K562 (cell line): Measurements from ENCODE around the gene PI4KA. TPM values are rescaled to one million over a fixed set of nuclear protein-coding genes. Genes with fewer than 3 reads are reported as not detected.

Source experiments
- ARID2 ChIP-seq: fragments of 450-650 bp; IDR thresholded peaks from 2 replicates; pipeline ENCODE4 v1.6.1; 2017; ENCODE audit warnings: antibody characterized with exemption, mild to moderate bottlenecking
- ATF7 ChIP-seq: fragments of 450-650 bp; IDR thresholded peaks from 2 replicates; pipeline ENCODE4 v1.7.1; 2014; ENCODE audit warnings: mild to moderate bottlenecking, moderate library complexity
- CBX3 ChIP-seq, 2 experiments: IDR thresholded peaks; 1 replicate in 1 of 2; 2 replicates in 1 of 2; pipeline ENCODE4 v1.6.1; 2012; ENCODE audit warnings: inconsistent platforms in 2 of 2, low read length in 2 of 2, borderline replicate concordance in 1 of 2, control low read depth in 1 of 2
- CHD1 ChIP-seq: fragments of 200-600 bp; sonication (generic); IDR thresholded peaks from one replicate; pipeline ENCODE4 v1.6.1; 2012; ENCODE audit warnings: mild to moderate bottlenecking, moderate library complexity, low read length, inconsistent platforms
- CHD2 ChIP-seq: IDR thresholded peaks from 2 replicates; pipeline ENCODE4 v1.6.1; 2011; ENCODE audit warnings: low read depth, low read length
- FOXA1 ChIP-seq: fragments of 450-650 bp; IDR thresholded peaks from 2 replicates; pipeline ENCODE4 v1.6.1; 2016; ENCODE audit warnings: mild to moderate bottlenecking, borderline replicate concordance
- KDM2B ChIP-seq: fragments of 250-450 bp; sonication (Bioruptor Pico); IDR thresholded peaks from 2 replicates; pipeline ENCODE4 v1.8.0; 2021; ENCODE audit warnings: mild to moderate bottlenecking, moderate library complexity
- NFE2 ChIP-seq: IDR thresholded peaks from 2 replicates; pipeline ENCODE4 v1.6.1; 2014; ENCODE audit warnings: antibody characterized with exemption, low read depth
- NFRKB ChIP-seq: fragments of 450-650 bp; IDR thresholded peaks from 2 replicates; pipeline ENCODE4 v1.6.1; 2016; ENCODE audit warnings: low read depth
- NONO ChIP-seq, 2 experiments: fragments of 200-400 bp in 1 of 2; fragments of 450-650 bp in 1 of 2; formaldehyde crosslinking in 1 of 2; IDR thresholded peaks; 2 replicates each; pipeline ENCODE4 v1.6.1; 2017; ENCODE audit warnings: low read depth in 2 of 2, mild to moderate bottlenecking in 2 of 2, moderate library complexity in 2 of 2, low read length in 1 of 2
- PCBP1 ChIP-seq: fragments of 200-400 bp; formaldehyde crosslinking; IDR thresholded peaks from 2 replicates; pipeline ENCODE4 v1.6.1; 2018; ENCODE audit warnings: mild to moderate bottlenecking, low read depth, low read length; ENCODE audit not compliant: poor library complexity, severe bottlenecking
- POLR2AphosphoS2 ChIP-seq: IDR thresholded peaks from 2 replicates; pipeline ENCODE4 v1.6.1; 2012; ENCODE audit warnings: low read length, improper control_type of control experiment
- RB1 ChIP-seq: fragments of 450-650 bp; IDR thresholded peaks from 2 replicates; pipeline ENCODE4 v1.6.1; 2017; ENCODE audit warnings: low read depth, mild to moderate bottlenecking
- RBM15 ChIP-seq: fragments of 200-400 bp; formaldehyde crosslinking; IDR thresholded peaks from 2 replicates; pipeline ENCODE4 v1.6.1; 2018; ENCODE audit warnings: mild to moderate bottlenecking, low read length, moderate library complexity; ENCODE audit not compliant: insufficient read depth
- RHOXF2B ChIP-seq: fragments of 250-450 bp; sonication (Bioruptor Pico); conservative IDR thresholded peaks from 2 replicates; pipeline ENCODE4 v1.5.1; 2021
- SMAD3 ChIP-seq: fragments of 450-650 bp; formaldehyde crosslinking; conservative IDR thresholded peaks from 2 replicates; pipeline ENCODE4 v1.4.0; 2020; ENCODE audit warnings: mild to moderate bottlenecking
- SP1 ChIP-seq: sonication (generic); formaldehyde crosslinking; IDR thresholded peaks from 2 replicates; pipeline ENCODE4 v1.8.1; 2022; ENCODE audit warnings: mild to moderate bottlenecking, missing genetic modification reagents
- TAF9B ChIP-seq: fragments of 450-650 bp; IDR thresholded peaks from 2 replicates; pipeline ENCODE4 v1.6.1; 2018; ENCODE audit warnings: mild to moderate bottlenecking; ENCODE audit not compliant: partially characterized antibody
- TCF7 ChIP-seq: sonication (generic); IDR thresholded peaks from 2 replicates; pipeline ENCODE4 v1.6.1; 2016; ENCODE audit warnings: antibody characterized with exemption, borderline replicate concordance
- YY1 ChIP-seq, 3 experiments: IDR thresholded peaks; 2 replicates each; pipeline ENCODE4 v1.6.1; 2011; ENCODE audit warnings: low read length in 2 of 3, mild to moderate bottlenecking in 2 of 3, moderate library complexity in 2 of 3, borderline replicate concordance in 1 of 3, control low read depth in 1 of 3, low read depth in 1 of 3; ENCODE audit not compliant: insufficient read depth in 3 of 3, insufficient replicate concordance in 2 of 3, control insufficient read depth in 1 of 3, insufficient read length in 1 of 3; ENCODE audit errors: extremely low read depth in 1 of 3
- ZBED1 ChIP-seq: IDR thresholded peaks from 2 replicates; pipeline ENCODE4 v1.6.1; 2014
- ZBTB7A ChIP-seq: IDR thresholded peaks from 2 replicates; pipeline ENCODE4 v1.6.1; 2011; ENCODE audit warnings: low read depth, mild to moderate bottlenecking, low read length, moderate library complexity, borderline replicate concordance; ENCODE audit not compliant: control insufficient read depth
- ZC3H8 ChIP-seq: fragments of 450-650 bp; IDR thresholded peaks from 2 replicates; pipeline ENCODE4 v1.6.1; 2017
- ZNF785 ChIP-seq: fragments of 250-450 bp; sonication (Bioruptor Pico); IDR thresholded peaks from 2 replicates; pipeline ENCODE4 v1.4.0; 2020; ENCODE audit warnings: mild to moderate bottlenecking
- polyA plus RNA-seq, 8 experiments: library from polyadenylated mRNA; depleted of rRNA in 4 of 8; stranded (reverse) in 5 of 8; unstranded in 3 of 8; fragments of >200 nt; fragmentation: Nextera tagmentation in 2 of 8; fragmentation: Illumina TruSeq in 1 of 8; extraction: Ambion mirVana in 2 of 8; extraction: Trizol in 1 of 8; gene quantifications; 2 replicates each; pipeline versions ENCODE4 v1.2.1 to v1.2.3, GENCODE V29; 2011 to 2014; ENCODE audit warnings: inconsistent platforms in 1 of 8, missing spikeins in 1 of 8
- total RNA-seq, 7 experiments: library from RNA; depleted of rRNA in 6 of 7; stranded (reverse); fragments of >200 nt in 6 of 7; fragmentation: Illumina TruSeq in 2 of 7; extraction: Trizol in 2 of 7; gene quantifications; 2 replicates each; pipeline versions ENCODE4 v1.2.1 to v1.2.3, GENCODE V29; 2011 to 2021; ENCODE audit warnings: low replicate concordance in 1 of 7
- TF ChIP-seq, protein P1 (sequence below): fragments of 250-450 bp; sonication (Bioruptor Pico); IDR thresholded peaks from 2 replicates; pipeline ENCODE4 v1.8.0; 2022; ENCODE audit warnings: inconsistent platforms
- TF ChIP-seq, protein P2 (sequence below): fragments of 250-450 bp; sonication (Bioruptor Pico); IDR thresholded peaks from 2 replicates; pipeline ENCODE4 v1.8.0; 2021; ENCODE audit warnings: borderline replicate concordance, mild to moderate bottlenecking, moderate library complexity; ENCODE audit not compliant: poor library complexity, severe bottlenecking
- TF ChIP-seq, protein P3 (sequence below): fragments of 450-650 bp; formaldehyde crosslinking; IDR thresholded peaks from 2 replicates; pipeline ENCODE4 v1.4.0; 2022; ENCODE audit warnings: missing genetic modification characterization

Gene PI4KA
- total and polyA plus RNA-seq, 9 of the 15 experiments (the other 6 are each of a cell fraction or from before 2014, with no cell fraction given), result 7.3 to 187 (median 84.7) TPM

DNA sequence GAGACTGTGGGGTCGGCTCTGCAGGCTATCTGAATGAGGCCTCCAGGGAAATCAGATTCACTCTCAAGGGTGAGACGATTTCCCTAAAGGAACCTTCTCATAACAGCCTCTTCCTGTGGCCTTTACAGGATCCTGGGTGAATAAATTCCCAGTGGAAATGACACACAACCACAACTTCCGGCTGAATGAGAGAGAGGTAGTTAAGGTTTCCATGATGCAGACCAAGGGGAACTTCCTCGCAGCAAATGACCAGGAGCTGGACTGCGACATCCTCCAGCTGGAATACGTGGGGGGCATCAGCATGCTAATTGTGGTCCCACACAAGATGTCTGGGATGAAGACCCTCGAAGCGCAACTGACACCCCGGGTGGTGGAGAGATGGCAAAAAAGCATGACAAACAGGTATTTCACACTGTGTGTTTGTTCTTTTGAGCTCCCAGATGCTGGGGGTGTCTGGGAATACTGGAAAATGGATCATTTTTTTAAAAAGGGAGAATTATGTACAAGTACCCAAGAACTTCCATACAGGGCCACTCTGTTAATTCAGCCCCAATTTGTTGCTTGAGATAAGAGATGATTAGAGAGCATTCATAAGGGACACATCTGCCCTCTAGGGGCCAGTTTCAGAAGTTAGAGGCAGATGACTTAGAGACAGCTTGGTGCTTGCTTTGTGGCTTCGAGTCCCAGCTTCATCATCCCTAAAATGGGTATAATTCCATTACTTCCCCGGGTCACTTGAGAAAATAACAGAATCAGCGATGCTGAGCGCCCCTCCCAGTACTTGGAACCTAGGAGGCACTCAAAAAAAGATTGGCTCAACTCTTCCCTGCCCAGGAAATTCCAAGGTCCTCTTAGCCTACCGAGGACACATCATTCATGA is 74.5 kb downstream of the PI4KA start (continued):
- no peak for TF ChIP-seq ARID2
- no peak for TF ChIP-seq YY1 (IDR thresholded peaks at IDR 0.05; ENCODE audit: borderline replicate concordance in 1 of 3, control insufficient read depth in 1 of 3, extremely low read depth in 1 of 3, insufficient read depth in 3 of 3, insufficient read length in 1 of 3, insufficient replicate concordance in 2 of 3, low read depth in 1 of 3, low read length in 2 of 3)
- no peak for TF ChIP-seq ZC3H8
- TF ChIP-seq, protein P1, sequence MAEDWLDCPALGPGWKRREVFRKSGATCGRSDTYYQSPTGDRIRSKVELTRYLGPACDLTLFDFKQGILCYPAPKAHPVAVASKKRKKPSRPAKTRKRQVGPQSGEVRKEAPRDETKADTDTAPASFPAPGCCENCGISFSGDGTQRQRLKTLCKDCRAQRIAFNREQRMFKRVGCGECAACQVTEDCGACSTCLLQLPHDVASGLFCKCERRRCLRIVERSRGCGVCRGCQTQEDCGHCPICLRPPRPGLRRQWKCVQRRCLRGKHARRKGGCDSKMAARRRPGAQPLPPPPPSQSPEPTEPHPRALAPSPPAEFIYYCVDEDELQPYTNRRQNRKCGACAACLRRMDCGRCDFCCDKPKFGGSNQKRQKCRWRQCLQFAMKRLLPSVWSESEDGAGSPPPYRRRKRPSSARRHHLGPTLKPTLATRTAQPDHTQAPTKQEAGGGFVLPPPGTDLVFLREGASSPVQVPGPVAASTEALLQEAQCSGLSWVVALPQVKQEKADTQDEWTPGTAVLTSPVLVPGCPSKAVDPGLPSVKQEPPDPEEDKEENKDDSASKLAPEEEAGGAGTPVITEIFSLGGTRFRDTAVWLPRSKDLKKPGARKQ (CRISPR knock-in tag), result no peak
- no peak for TF ChIP-seq TCF7
- no peak for TF ChIP-seq NONO (IDR thresholded peaks at IDR 0.05; ENCODE audit: low read depth in 2 of 2, low read length in 1 of 2)
- no peak for TF ChIP-seq CHD1
- TF ChIP-seq, protein P2, sequence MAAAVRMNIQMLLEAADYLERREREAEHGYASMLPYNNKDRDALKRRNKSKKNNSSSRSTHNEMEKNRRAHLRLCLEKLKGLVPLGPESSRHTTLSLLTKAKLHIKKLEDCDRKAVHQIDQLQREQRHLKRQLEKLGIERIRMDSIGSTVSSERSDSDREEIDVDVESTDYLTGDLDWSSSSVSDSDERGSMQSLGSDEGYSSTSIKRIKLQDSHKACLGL (CRISPR knock-in tag), result no peak
- no peak for TF ChIP-seq NFRKB
- no peak for TF ChIP-seq RB1
- TF ChIP-seq RBM15, result no peak
- TF ChIP-seq FOXA1, result no peak
- TF ChIP-seq TAF9B, result no peak
- TF ChIP-seq ZBED1, result no peak
- TF ChIP-seq ZBTB7A, result no peak
- TF ChIP-seq, protein P3, sequence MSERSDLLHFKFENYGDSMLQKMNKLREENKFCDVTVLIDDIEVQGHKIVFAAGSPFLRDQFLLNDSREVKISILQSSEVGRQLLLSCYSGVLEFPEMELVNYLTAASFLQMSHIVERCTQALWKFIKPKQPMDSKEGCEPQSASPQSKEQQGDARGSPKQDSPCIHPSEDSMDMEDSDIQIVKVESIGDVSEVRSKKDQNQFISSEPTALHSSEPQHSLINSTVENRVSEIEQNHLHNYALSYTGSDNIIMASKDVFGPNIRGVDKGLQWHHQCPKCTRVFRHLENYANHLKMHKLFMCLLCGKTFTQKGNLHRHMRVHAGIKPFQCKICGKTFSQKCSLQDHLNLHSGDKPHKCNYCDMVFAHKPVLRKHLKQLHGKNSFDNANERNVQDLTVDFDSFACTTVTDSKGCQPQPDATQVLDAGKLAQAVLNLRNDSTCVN (CRISPR knock-in tag), result no peak
- TF ChIP-seq ATF7, result no peak
- TF ChIP-seq CBX3 (IDR thresholded peaks at IDR 0.05; ENCODE audit: borderline replicate concordance in 1 of 2, low read length in 2 of 2), result no peak
- TF ChIP-seq RHOXF2B (CRISPR knock-in tag), result no peak
- peak; percentile 77 for TF ChIP-seq SP1
- no peak; the same call in 1 of the 2 replicates for TF ChIP-seq SMAD3
- no peak for TF ChIP-seq KDM2B (CRISPR knock-in tag)
- no peak for TF ChIP-seq NFE2
- no peak for TF ChIP-seq PCBP1
- no peak for TF ChIP-seq CHD2
- TF ChIP-seq ZNF785, result no peak
- no peak for TF ChIP-seq POLR2AphosphoS2
